ENCODE measurements around the gene PPP1R3G.

The PPP1R3G gene

GRCh38 chr6:5127106-5127687, 42.1 kb downstream of the PPP1R3G start:
- Histone ChIP-seq H3K18ac (ENCODE audit: low read length) (no peak overlapping the region), H3K4me1 (ENCODE audit: control insufficient read depth in 1 of 2, insufficient read depth in 2 of 2, low read length in 2 of 2) (peaks cover 16 to 19% of the 10 kb centered on the region in 2 experiments), H3K9ac (ENCODE audit: low read length) (no peak overlapping the region), H2BK12ac (ENCODE audit: low read length) (peak overlapping the region; percentile 33), H4K12ac (ENCODE audit: low read depth, low read length) (no peak overlapping the region), H2AFZ (ENCODE audit: insufficient read depth, low read length, poor library complexity) (no peak overlapping the region), H3K23ac (ENCODE audit: low read length) (no peak overlapping the region), H3K14ac (ENCODE audit: low read length) (no peak overlapping the region), H3K79me1 (ENCODE audit: low read length) (peaks cover 3% of the 10 kb centered on the region), H4K91ac (ENCODE audit: low read depth, low read length) (no peak overlapping the region), H3K4me3 (ENCODE audit: low read depth, low read length) (no peak overlapping the region), H3K36me3 (ENCODE audit: control insufficient read depth in 1 of 2, insufficient read depth in 2 of 2, low read length in 2 of 2) (no peaks in the 10 kb centered on the region), H4K8ac (ENCODE audit: low read depth, low read length) (no peak overlapping the region), H3K9me3 (ENCODE audit: insufficient read depth, low read depth, low read length) (peaks cover 3% of the 10 kb centered on the region), H2AK5ac (ENCODE audit: low read length) (no peak overlapping the region), H2BK120ac (ENCODE audit: insufficient read depth, low read length, poor library complexity) (no peak overlapping the region), H2BK5ac (ENCODE audit: low read depth, low read length, poor library complexity) (no peak overlapping the region), H3K27me3 (ENCODE audit: insufficient read depth, low read length) (no peaks in the 10 kb centered on the region), H3K4ac (ENCODE audit: low read depth, low read length) (no peak overlapping the region), H3K4me2 (ENCODE audit: low read length) (no peak overlapping the region), H3K27ac (ENCODE audit: low read depth, low read length) (no peak overlapping the region), H3K79me2 (ENCODE audit: control insufficient read depth, insufficient read depth, low read length, poor library complexity) (no peaks in the 10 kb centered on the region)
- no peak for DNase-seq
- no CpG with 5 or more reads among the region's 8 CpGs for WGBS (ENCODE audit: extremely low coverage, insufficient coverage, insufficient read length)

DNA sequence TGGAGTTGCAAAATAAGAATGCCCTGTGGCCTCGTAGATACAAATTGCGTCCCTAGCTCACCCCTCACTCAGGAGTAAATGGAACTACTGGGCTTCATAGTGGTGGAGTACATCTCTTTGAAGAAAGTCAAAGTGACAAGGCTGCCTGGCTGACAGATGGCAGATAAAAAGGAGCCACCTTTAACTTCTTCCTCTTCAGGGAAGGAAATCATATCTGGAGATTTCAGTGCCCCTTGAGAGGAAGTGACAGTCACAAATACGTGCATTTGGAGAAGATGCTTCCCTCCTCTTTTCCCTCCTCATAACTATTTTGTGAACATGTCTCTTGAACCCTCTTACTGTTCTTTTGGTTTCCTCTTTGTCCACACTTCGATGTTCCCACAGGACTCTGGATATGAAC, 43.2 kb downstream of the PPP1R3G start:
- no peak overlapping the region for H3K23ac ChIP-seq (ENCODE audit: low read length)
- no peak overlapping the region for H4K91ac ChIP-seq (ENCODE audit: low read depth, low read length)
- H3K9ac ChIP-seq (ENCODE audit: low read length), result no peak overlapping the region
- H3K79me1 ChIP-seq (ENCODE audit: low read length), result peaks cover 3% of the 10 kb centered on the region
- no peak overlapping the region for H3K18ac ChIP-seq (ENCODE audit: low read length)
- no peak overlapping the region for H3K14ac ChIP-seq (ENCODE audit: low read length)
- no peak overlapping the region for H2AFZ ChIP-seq (ENCODE audit: insufficient read depth, low read length, poor library complexity)
- no peak overlapping the region for H4K12ac ChIP-seq (ENCODE audit: low read depth, low read length)
- H4K8ac ChIP-seq (ENCODE audit: low read depth, low read length), result no peak overlapping the region
- DNase-seq, result no peak
- H2BK5ac ChIP-seq (ENCODE audit: low read depth, low read length, poor library complexity), result no peak overlapping the region
- H3K9me3 ChIP-seq (ENCODE audit: insufficient read depth, low read depth, low read length), result peaks cover 3% of the 10 kb centered on the region
- no peak overlapping the region for H2BK120ac ChIP-seq (ENCODE audit: insufficient read depth, low read length, poor library complexity)
- no peak overlapping the region for H2AK5ac ChIP-seq (ENCODE audit: low read length)
- H3K79me2 ChIP-seq (ENCODE audit: control insufficient read depth, insufficient read depth, low read length, poor library complexity), result no peaks in the 10 kb centered on the region
- peaks cover 16 to 19% of the 10 kb centered on the region in 2 experiments for H3K4me1 ChIP-seq (ENCODE audit: control insufficient read depth in 1 of 2, insufficient read depth in 2 of 2, low read length in 2 of 2)
- H2BK12ac ChIP-seq (ENCODE audit: low read length), result no peak overlapping the region
- H3K36me3 ChIP-seq (ENCODE audit: control insufficient read depth in 1 of 2, insufficient read depth in 2 of 2, low read length in 2 of 2), result no peaks in the 10 kb centered on the region
- H3K27me3 ChIP-seq (ENCODE audit: insufficient read depth, low read length), result no peaks in the 10 kb centered on the region
- no peak overlapping the region for H3K4ac ChIP-seq (ENCODE audit: low read depth, low read length)
- H3K4me2 ChIP-seq (ENCODE audit: low read length), result no peak overlapping the region
- no peak overlapping the region for H3K4me3 ChIP-seq (ENCODE audit: low read depth, low read length)
- H3K27ac ChIP-seq (ENCODE audit: low read depth, low read length), result no peak overlapping the region
- WGBS (ENCODE audit: extremely low coverage, insufficient coverage, insufficient read length), result no CpG with 5 or more reads among the region's 4 CpGs

GRCh38 chr6:5130135-5130866, 45.2 kb downstream of the PPP1R3G start:
- H3K36me3 ChIP-seq (ENCODE audit: control insufficient read depth in 1 of 2, insufficient read depth in 2 of 2, low read length in 2 of 2), result no peaks in the 10 kb centered on the region
- H4K91ac ChIP-seq (ENCODE audit: low read depth, low read length), result peak overlapping the region; percentile 1
- no peak overlapping the region for H2BK120ac ChIP-seq (ENCODE audit: insufficient read depth, low read length, poor library complexity)
- no peak overlapping the region for H3K9ac ChIP-seq (ENCODE audit: low read length)
- no peak overlapping the region for H3K23ac ChIP-seq (ENCODE audit: low read length)
- peaks cover 3% of the 10 kb centered on the region for H3K79me1 ChIP-seq (ENCODE audit: low read length)
- no peak overlapping the region for H3K4me3 ChIP-seq (ENCODE audit: low read depth, low read length)
- peak overlapping the region; percentile 24 for H3K4ac ChIP-seq (ENCODE audit: low read depth, low read length)
- no peak overlapping the region for H2AK5ac ChIP-seq (ENCODE audit: low read length)
- H3K4me1 ChIP-seq (ENCODE audit: control insufficient read depth in 1 of 2, insufficient read depth in 2 of 2, low read length in 2 of 2), result peaks cover 11 to 15% of the 10 kb centered on the region in 2 experiments
- H4K8ac ChIP-seq (ENCODE audit: low read depth, low read length), result peak overlapping the region; percentile 46
- no peak overlapping the region for H4K12ac ChIP-seq (ENCODE audit: low read depth, low read length)
- H3K79me2 ChIP-seq (ENCODE audit: control insufficient read depth, insufficient read depth, low read length, poor library complexity), result no peaks in the 10 kb centered on the region
- peak overlapping the region; percentile 1 for H2BK12ac ChIP-seq (ENCODE audit: low read length)
- H3K27ac ChIP-seq (ENCODE audit: low read depth, low read length), result no peak overlapping the region
- H3K27me3 ChIP-seq (ENCODE audit: insufficient read depth, low read length), result no peaks in the 10 kb centered on the region
- H2AFZ ChIP-seq (ENCODE audit: insufficient read depth, low read length, poor library complexity), result no peak overlapping the region
- H3K14ac ChIP-seq (ENCODE audit: low read length), result peak overlapping the region; percentile 0
- H3K18ac ChIP-seq (ENCODE audit: low read length), result no peak overlapping the region
- WGBS (ENCODE audit: extremely low coverage, insufficient coverage, insufficient read length), result no CpG with 5 or more reads among the region's 10 CpGs
- no peak overlapping the region for H2BK5ac ChIP-seq (ENCODE audit: low read depth, low read length, poor library complexity)
- H3K9me3 ChIP-seq (ENCODE audit: insufficient read depth, low read depth, low read length), result peaks cover 1% of the 10 kb centered on the region
- H3K4me2 ChIP-seq (ENCODE audit: low read length), result no peak overlapping the region
- no peak for DNase-seq

GRCh38 chr6:5132731-5133130, 47.6 kb downstream of the PPP1R3G start:
- H3K4me3 ChIP-seq (ENCODE audit: low read depth, low read length), result no peak overlapping the region
- H3K23ac ChIP-seq (ENCODE audit: low read length), result no peak overlapping the region
- no peak overlapping the region for H2AK5ac ChIP-seq (ENCODE audit: low read length)
- WGBS (ENCODE audit: extremely low coverage, insufficient coverage, insufficient read length), result no CpG with 5 or more reads among the region's 7 CpGs
- H3K9me3 ChIP-seq (ENCODE audit: insufficient read depth, low read depth, low read length), result peaks cover 1% of the 10 kb centered on the region
- no peaks in the 10 kb centered on the region for H3K27me3 ChIP-seq (ENCODE audit: insufficient read depth, low read length)
- no peak overlapping the region for H2BK12ac ChIP-seq (ENCODE audit: low read length)
- peaks cover 3% of the 10 kb centered on the region for H3K79me1 ChIP-seq (ENCODE audit: low read length)
- no peak overlapping the region for H3K18ac ChIP-seq (ENCODE audit: low read length)
- no peak overlapping the region for H4K8ac ChIP-seq (ENCODE audit: low read depth, low read length)
- no peak overlapping the region for H3K9ac ChIP-seq (ENCODE audit: low read length)
- H2BK120ac ChIP-seq (ENCODE audit: insufficient read depth, low read length, poor library complexity), result no peak overlapping the region
- no peak overlapping the region for H4K12ac ChIP-seq (ENCODE audit: low read depth, low read length)
- no peak overlapping the region for H4K91ac ChIP-seq (ENCODE audit: low read depth, low read length)
- H3K14ac ChIP-seq (ENCODE audit: low read length), result no peak overlapping the region
- no peak overlapping the region for H2BK5ac ChIP-seq (ENCODE audit: low read depth, low read length, poor library complexity)
- H3K4me1 ChIP-seq (ENCODE audit: control insufficient read depth in 1 of 2, insufficient read depth in 2 of 2, low read length in 2 of 2), result peaks cover 5% of the 10 kb centered on the region in 2 experiments
- no peaks in the 10 kb centered on the region for H3K36me3 ChIP-seq (ENCODE audit: control insufficient read depth in 1 of 2, insufficient read depth in 2 of 2, low read length in 2 of 2)
- no peak overlapping the region for H3K27ac ChIP-seq (ENCODE audit: low read depth, low read length)
- H3K4me2 ChIP-seq (ENCODE audit: low read length), result no peak overlapping the region
- H3K79me2 ChIP-seq (ENCODE audit: control insufficient read depth, insufficient read depth, low read length, poor library complexity), result no peaks in the 10 kb centered on the region
- no peak overlapping the region for H2AFZ ChIP-seq (ENCODE audit: insufficient read depth, low read length, poor library complexity)
- H3K4ac ChIP-seq (ENCODE audit: low read depth, low read length), result no peak overlapping the region
- DNase-seq, result peak in 1 of 2 donors; percentile 16

Measured in trophoblast cell (in vitro differentiated cells and primary cell).